Muscle layer of duodenum (tissue), 2 donors: ENCODE data around the gene BCAS3.
"Not testable (repeated sequence)": the region's sequence is repeated elsewhere in the genome, so short reads cannot be mapped to it uniquely, and the experiment has no call there.

Experiments
- H3K27ac ChIP-seq: one replicate; pipeline ENCODE4 v1.7.0; 2013; ENCODE audit warnings: mild to moderate bottlenecking, low read length
- H3K27me3 ChIP-seq: one replicate; pipeline ENCODE4 v1.7.0; 2013; ENCODE audit warnings: low read depth, mild to moderate bottlenecking, control low read depth, low read length
- H3K36me3 ChIP-seq, 2 donors: one replicate each; pipeline ENCODE4 v1.7.0; 2013; ENCODE audit warnings: low read length in 2 of 2, control low read depth in 1 of 2, mild to moderate bottlenecking in 1 of 2; ENCODE audit not compliant: insufficient read depth in 2 of 2, control insufficient read depth in 1 of 2
- H3K4me1 ChIP-seq, 2 donors: one replicate each; pipeline ENCODE4 v1.7.0; 2013; ENCODE audit warnings: low read length in 2 of 2, mild to moderate bottlenecking in 2 of 2, control low read depth in 1 of 2, moderate library complexity in 1 of 2; ENCODE audit not compliant: insufficient read depth in 2 of 2, control insufficient read depth in 1 of 2
- H3K4me3 ChIP-seq, 2 donors: one replicate each; pipeline ENCODE4 v1.7.0; 2013; ENCODE audit warnings: low read length in 2 of 2, low read depth in 1 of 2, mild to moderate bottlenecking in 1 of 2
- H3K9me3 ChIP-seq, 2 donors: one replicate each; pipeline ENCODE4 v1.7.0; 2013; ENCODE audit warnings: low read length in 2 of 2, control low read depth in 1 of 2, mild to moderate bottlenecking in 1 of 2; ENCODE audit not compliant: control insufficient read depth in 1 of 2
- donor health status: healthy.

BCAS3 gene

GRCh38 chr17:60969500-60970037 lies 291.9 kb downstream of the BCAS3 start:
- no peaks in the 10 kb centered on the region for H3K36me3 ChIP-seq
- no peak overlapping the region for H3K4me3 ChIP-seq
- H3K27ac ChIP-seq = no peak overlapping the region
- no peaks in the 10 kb centered on the region for H3K9me3 ChIP-seq
- H3K4me1 ChIP-seq = no peaks in the 10 kb centered on the region
- H3K27me3 ChIP-seq = no peaks in the 10 kb centered on the region

- H3K27me3 ChIP-seq = no peaks in the 10 kb centered on the region
- H3K4me3 ChIP-seq = no peak overlapping the region
Measured at GRCh38 chr17:60970741-60971140, 293.1 kb downstream of the BCAS3 start.

DNA sequence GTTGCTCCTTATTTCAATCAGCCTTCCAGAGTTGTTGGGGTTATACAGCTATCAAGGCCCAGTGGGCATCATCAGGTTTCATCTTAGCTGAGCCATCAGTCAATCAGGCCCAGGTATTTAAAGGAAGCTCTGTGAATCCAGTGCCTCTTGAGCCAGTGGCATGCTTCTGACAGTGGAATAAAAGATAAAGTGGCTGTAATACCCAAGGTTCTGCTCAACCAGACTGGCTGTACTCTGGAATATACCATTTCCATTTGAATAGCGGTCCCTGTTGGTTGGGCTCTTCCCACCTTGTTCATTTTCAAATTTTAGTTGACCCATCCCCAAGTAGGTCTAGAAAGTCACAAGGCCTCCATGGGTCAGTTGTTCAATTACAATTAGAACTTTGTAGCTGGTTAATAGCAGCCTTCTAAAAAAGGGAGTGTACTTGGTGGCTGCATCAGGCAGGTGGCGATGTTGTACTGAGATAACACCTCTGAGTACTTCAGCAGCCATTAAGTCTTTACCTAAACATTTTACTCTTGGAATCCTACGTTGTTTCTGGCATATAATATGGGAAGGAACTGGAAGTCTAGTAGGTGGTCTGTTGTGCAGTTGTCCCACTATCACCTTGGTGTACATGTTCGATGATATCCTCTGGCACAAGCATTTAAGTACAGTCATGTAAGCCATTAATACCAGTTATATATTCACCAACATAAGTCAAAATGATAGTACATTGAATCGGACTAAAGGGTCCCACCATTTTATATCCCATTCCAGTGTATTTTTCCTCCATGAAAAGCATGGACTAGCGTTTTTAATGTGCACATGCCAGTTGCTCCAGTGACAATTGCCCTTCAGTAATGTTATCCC lies 294.1 kb downstream of the BCAS3 start:
- no peaks in the 10 kb centered on the region for H3K4me1 ChIP-seq
- no peaks in the 10 kb centered on the region for H3K9me3 ChIP-seq
- no peaks in the 10 kb centered on the region for H3K36me3 ChIP-seq
- no peak overlapping the region for H3K27ac ChIP-seq
- H3K27me3 ChIP-seq = no peaks in the 10 kb centered on the region
- no peak overlapping the region for H3K4me3 ChIP-seq

More at GRCh38 chr17:60970741-60971140, 293.1 kb downstream of the BCAS3 start:
- H3K4me1 ChIP-seq = no peaks in the 10 kb centered on the region
- no peak overlapping the region for H3K27ac ChIP-seq
- H3K9me3 ChIP-seq = no peaks in the 10 kb centered on the region
- no peaks in the 10 kb centered on the region for H3K36me3 ChIP-seq

DNA sequence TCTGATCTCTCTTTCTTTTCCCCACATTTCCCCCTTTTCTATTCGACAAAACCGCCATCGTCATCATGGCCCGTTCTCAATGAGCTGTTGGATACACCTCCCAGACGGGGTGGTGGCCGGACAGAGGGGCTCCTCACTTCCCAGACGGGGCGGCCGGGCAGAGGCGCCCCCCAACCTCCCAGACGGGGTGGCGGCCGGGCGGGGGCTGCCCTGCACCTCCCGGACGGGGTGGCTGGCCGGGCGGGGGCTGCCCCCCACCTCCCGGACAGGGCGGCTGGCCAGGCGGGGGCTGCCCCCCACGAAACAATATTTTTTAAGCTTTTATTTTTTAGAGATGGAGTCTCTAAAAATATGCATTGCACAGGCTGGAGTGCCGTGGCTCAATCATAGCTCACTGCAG lies 299.2 kb downstream of the BCAS3 start:
- H3K4me1 ChIP-seq, H3K4me3 ChIP-seq, H3K36me3 ChIP-seq, H3K27ac ChIP-seq, H3K9me3 ChIP-seq, H3K27me3 ChIP-seq: not testable (repeated sequence)

- Histone ChIP-seq H3K4me3 (no peak overlapping the region), H3K36me3 (no peaks in the 10 kb centered on the region), H3K27me3 (no peaks in the 10 kb centered on the region), H3K4me1 (no peaks in the 10 kb centered on the region), H3K27ac (no peak overlapping the region), H3K9me3 (no peaks in the 10 kb centered on the region)
Measured at GRCh38 chr17:60989379-60989778, 311.7 kb downstream of the BCAS3 start.

GRCh38 chr17:60989846-60990245 lies 312.2 kb downstream of the BCAS3 start:
- H3K27me3 ChIP-seq = no peaks in the 10 kb centered on the region
- H3K4me3 ChIP-seq = no peak overlapping the region
- no peak overlapping the region for H3K27ac ChIP-seq

GRCh38 chr17:60993497-60993896 lies 315.8 kb downstream of the BCAS3 start:
- Histone ChIP-seq H3K27ac (no peak overlapping the region), H3K4me1 (no peaks in the 10 kb centered on the region), H3K27me3 (no peaks in the 10 kb centered on the region), H3K36me3 (no peaks in the 10 kb centered on the region), H3K9me3 (no peaks in the 10 kb centered on the region), H3K4me3 (no peak overlapping the region)

More at GRCh38 chr17:60989846-60990245, 312.2 kb downstream of the BCAS3 start:
- no peaks in the 10 kb centered on the region for H3K9me3 ChIP-seq
- H3K4me1 ChIP-seq = no peaks in the 10 kb centered on the region
- H3K36me3 ChIP-seq = no peaks in the 10 kb centered on the region

DNA sequence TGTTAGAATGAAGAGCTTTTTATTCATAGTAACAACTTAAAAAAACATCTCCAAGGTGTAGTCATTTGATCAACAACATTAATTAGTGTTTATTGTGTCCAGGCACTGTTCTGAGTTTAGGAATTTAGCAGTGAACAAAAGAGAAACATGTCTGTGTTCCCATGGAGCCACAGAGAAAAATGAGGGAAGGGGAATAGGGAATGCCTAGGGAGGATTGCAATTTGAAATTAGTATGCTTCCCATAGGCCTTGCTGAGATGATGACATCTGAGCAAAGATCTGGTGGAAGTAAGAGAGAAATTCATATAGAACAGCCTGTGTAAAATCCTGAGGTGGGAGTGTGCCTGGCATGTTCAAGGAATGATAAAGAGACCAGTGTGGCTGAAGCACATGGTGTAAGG lies 318.0 kb downstream of the BCAS3 start:
- Histone ChIP-seq H3K27me3 (no peaks in the 10 kb centered on the region), H3K9me3 (no peaks in the 10 kb centered on the region), H3K36me3 (no peaks in the 10 kb centered on the region), H3K4me3 (no peak overlapping the region), H3K27ac (no peak overlapping the region), H3K4me1 (no peaks in the 10 kb centered on the region)

GRCh38 chr17:61000911-61001310 lies 323.3 kb downstream of the BCAS3 start:
- no peak overlapping the region for H3K4me3 ChIP-seq
- no peaks in the 10 kb centered on the region for H3K4me1 ChIP-seq
- H3K27me3 ChIP-seq = no peaks in the 10 kb centered on the region
- no peaks in the 10 kb centered on the region for H3K36me3 ChIP-seq
- no peaks in the 10 kb centered on the region for H3K9me3 ChIP-seq
- H3K27ac ChIP-seq = no peak overlapping the region

DNA sequence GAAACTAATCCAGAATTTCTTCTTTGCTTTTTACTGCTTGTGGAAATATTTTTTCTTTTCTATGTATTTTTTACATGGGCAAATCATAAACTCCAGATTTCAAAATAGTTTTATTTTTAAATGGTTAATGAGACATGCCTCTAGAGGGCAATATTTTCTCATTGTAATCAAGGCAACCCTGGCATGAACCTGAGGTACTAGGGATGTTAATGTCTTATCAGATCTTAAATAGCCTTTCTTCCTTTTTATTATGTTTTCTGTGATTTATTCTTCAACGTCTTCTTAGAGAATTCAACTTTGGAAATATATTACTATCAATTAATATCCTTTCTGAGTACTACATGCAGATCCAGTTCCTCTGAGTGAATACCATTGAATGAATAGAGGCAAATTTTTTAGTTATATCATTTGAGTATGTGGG lies 324.7 kb downstream of the BCAS3 start:
- H3K4me1 ChIP-seq = no peaks in the 10 kb centered on the region
- H3K9me3 ChIP-seq = no peaks in the 10 kb centered on the region
- H3K4me3 ChIP-seq = no peak overlapping the region
- H3K27me3 ChIP-seq = no peaks in the 10 kb centered on the region
- no peak overlapping the region for H3K27ac ChIP-seq
- H3K36me3 ChIP-seq = no peaks in the 10 kb centered on the region

GRCh38 chr17:61005358-61005757 lies 327.7 kb downstream of the BCAS3 start:
- H3K27me3 ChIP-seq = no peaks in the 10 kb centered on the region
- H3K9me3 ChIP-seq = no peaks in the 10 kb centered on the region
- peaks cover 0 to 7% of the 10 kb centered on the region in 2 donors for H3K4me1 ChIP-seq
- H3K36me3 ChIP-seq = no peaks in the 10 kb centered on the region
- H3K4me3 ChIP-seq = no peak overlapping the region
- no peak overlapping the region for H3K27ac ChIP-seq

DNA sequence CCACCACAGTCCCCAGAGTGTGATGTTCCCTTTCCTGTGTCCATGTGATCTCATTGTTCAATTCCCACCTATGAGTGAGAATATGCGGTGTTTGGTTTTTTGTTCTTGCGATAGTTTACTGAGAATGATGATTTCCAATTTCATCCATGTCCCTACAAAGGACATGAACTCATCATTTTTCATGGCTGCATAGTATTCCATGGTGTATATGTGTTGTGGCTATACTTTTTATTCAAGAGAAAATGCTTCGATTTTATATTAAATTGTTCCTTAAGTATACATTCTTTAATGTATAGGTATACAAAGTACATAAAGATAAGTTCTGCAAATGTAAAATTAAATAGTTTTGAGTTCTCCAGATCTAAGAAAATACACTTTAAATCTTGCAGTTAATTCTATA lies 328.3 kb downstream of the BCAS3 start:
- not testable (repeated sequence) for H3K4me3 ChIP-seq, H3K9me3 ChIP-seq, H3K27me3 ChIP-seq, H3K27ac ChIP-seq, H3K36me3 ChIP-seq, H3K4me1 ChIP-seq
